Brain microvascular endothelial cell (primary cell): ENCODE results near the gene TMEM212.
A peak's percentile ranks its signal among the peaks of the same experiment; 100 is the strongest.
"Not testable (repeated sequence)": the region's sequence is repeated elsewhere in the genome, so short reads cannot be mapped to it uniquely, and the experiment has no call there.

ENCODE experiments used
- DNase-seq: peaks from one replicate; pipeline ENCODE4 v3.0.0-alpha.2; 2020
- H3K27ac ChIP-seq: fragments of 250-450 bp; sonication (Bioruptor Pico); 2 replicates; pipeline ENCODE4 v1.5.1; 2020; ENCODE audit warnings: mild to moderate bottlenecking, moderate library complexity
- H3K27me3 ChIP-seq: fragments of 250-450 bp; sonication (Bioruptor Pico); replicated peaks from 2 replicates; pipeline ENCODE4 v1.5.1; 2020; ENCODE audit warnings: mild to moderate bottlenecking
- H3K36me3 ChIP-seq: fragments of 250-450 bp; sonication (Bioruptor Pico); replicated peaks from 2 replicates; pipeline ENCODE4 v1.5.1; 2020; ENCODE audit warnings: mild to moderate bottlenecking
- H3K4me3 ChIP-seq: 2 replicates; pipeline ENCODE4 v1.5.1; 2011; ENCODE audit warnings: low read depth, mild to moderate bottlenecking, control low read depth, low read length, moderate library complexity
- in situ Hi-C: cut with HindIII; loops from 2 replicates; pipeline ENCODE4 v1.10.0; 2017; ENCODE audit warnings: low sequenced_read_pairs, low pct_ligation_motif_present
- TF ChIP-seq, protein P1 (sequence below): IDR thresholded peaks from 2 replicates; pipeline ENCODE4 v1.5.1; 2011; ENCODE audit warnings: low read depth, mild to moderate bottlenecking, moderate library complexity, low read length, control low read depth, inconsistent platforms; ENCODE audit errors: missing control alignments

TMEM212 gene

DNA sequence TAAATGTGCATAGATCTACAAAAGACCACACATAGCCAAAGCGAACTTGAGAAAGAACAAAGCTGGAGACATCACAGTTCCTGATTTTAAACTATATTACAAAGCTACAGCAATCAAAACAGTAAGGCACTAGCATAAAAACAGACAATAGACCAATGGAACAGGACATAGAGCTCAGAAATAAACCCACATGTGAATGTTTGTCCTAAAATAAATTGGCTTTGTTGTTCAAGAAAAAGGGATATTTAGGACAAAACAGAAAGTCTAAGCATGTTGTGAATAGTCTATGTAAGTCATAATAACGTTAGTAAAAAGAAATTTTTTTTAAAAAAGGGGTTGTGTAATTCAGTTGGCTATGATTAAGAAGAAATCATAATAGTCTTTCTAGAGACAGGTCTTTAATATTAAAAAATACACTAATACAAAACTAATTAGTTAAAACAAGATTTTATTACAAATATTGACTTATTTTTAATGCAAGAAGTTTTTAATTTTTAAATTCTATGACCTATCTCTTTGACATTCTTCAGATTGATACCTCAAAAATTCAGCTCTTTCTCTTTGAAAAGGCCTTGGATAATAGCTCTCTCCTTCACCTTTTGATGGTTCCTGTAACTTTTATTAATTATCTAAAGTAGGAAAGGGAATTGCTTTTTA, 11.6 kb downstream of the TMEM212 start:
- no peaks in the 10 kb centered on the region for H3K36me3 ChIP-seq
- no peak overlapping the region for H3K27ac ChIP-seq
- no peaks in the 10 kb centered on the region for H3K27me3 ChIP-seq
- TF ChIP-seq, protein P1, sequence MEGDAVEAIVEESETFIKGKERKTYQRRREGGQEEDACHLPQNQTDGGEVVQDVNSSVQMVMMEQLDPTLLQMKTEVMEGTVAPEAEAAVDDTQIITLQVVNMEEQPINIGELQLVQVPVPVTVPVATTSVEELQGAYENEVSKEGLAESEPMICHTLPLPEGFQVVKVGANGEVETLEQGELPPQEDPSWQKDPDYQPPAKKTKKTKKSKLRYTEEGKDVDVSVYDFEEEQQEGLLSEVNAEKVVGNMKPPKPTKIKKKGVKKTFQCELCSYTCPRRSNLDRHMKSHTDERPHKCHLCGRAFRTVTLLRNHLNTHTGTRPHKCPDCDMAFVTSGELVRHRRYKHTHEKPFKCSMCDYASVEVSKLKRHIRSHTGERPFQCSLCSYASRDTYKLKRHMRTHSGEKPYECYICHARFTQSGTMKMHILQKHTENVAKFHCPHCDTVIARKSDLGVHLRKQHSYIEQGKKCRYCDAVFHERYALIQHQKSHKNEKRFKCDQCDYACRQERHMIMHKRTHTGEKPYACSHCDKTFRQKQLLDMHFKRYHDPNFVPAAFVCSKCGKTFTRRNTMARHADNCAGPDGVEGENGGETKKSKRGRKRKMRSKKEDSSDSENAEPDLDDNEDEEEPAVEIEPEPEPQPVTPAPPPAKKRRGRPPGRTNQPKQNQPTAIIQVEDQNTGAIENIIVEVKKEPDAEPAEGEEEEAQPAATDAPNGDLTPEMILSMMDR = no peak
- H3K4me3 ChIP-seq = no peak overlapping the region
- DNase-seq = no peak
- in situ Hi-C loops = no loop called here

DNA sequence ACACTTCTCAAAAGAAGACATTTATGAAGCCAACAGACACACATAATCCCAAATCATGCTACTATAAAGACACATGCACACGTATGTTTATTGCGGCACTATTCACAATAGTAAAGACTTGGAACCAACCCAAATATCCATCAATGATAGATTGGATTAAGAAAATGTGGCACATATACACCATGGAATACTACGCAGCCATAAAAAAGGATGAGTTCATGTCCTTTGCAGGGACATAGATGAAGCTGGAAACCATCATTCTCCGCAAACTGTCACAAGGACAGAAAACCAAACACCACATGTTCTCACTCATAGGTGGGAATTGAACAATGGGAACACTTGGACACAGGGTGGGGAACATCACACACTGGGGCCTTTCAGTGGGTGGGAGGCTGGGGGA, 15.6 kb downstream of the TMEM212 start:
- H3K27me3 ChIP-seq, DNase-seq, H3K27ac ChIP-seq, H3K4me3 ChIP-seq, H3K36me3 ChIP-seq, in situ Hi-C loops: not testable (repeated sequence)

DNA sequence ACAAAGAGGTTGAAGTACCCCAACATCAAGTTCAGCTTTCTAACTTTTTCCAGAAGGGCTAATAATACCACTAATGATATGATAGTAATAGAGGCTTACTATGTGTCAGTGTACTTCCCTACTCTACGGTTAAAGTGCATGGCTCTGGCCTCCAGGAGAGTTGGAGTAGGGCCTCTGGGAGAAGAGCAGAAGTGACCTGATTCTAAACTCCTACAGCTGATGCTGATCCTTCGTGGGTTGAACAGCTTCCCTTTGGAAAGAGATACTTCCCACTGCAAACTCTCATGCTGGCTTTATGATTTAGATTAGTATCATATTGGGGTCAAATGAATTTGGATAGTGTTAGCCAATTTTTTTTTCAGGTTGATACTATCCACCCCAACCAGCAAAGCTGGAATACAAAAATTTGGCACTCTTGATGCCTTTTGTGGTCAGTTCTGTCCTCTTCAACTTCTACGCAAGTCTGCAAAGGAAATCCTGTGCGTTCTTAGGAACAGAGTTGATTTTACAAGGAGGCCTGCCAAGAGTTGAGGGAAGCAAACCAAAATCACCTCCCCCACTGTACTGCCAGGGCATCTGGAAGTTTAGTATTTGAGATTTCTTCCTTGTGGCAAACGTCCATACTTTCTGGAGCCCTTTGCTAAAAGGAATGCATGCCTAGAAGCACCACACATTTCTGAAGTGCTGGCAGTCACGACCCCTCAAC, 17.8 kb downstream of the TMEM212 start:
- Histone ChIP-seq H3K27me3 (no peaks in the 10 kb centered on the region), H3K36me3 (no peaks in the 10 kb centered on the region), H3K27ac (peak overlapping the region; percentile 27), H3K4me3 (no peak overlapping the region)
- in situ Hi-C loops = no loop called here
- TF ChIP-seq, protein P1 = no peak
- peak; percentile 67 for DNase-seq

DNA sequence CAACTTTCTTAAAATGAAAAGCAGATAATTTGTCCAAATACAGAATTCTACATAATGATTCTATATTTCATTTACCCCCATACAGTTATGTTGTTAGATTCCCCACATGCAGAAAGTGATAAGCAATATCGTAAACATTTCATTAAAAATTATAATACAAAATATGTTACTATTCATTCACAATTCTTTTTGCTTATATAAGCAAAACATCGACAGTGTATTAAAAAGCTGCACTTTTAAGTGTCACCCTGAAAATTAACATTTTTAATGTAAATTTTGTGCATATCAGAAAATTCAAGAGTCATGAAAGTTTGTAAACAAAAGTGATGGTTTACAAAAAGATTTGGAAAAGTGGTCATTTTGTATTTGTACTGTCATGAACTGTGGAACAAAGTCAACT, 19.2 kb downstream of the TMEM212 start:
- TF ChIP-seq, protein P1 = no peak
- Histone ChIP-seq H3K27me3 (no peaks in the 10 kb centered on the region), H3K4me3 (no peak overlapping the region), H3K27ac (no peak overlapping the region), H3K36me3 (no peaks in the 10 kb centered on the region)
- no peak for DNase-seq
- in situ Hi-C loops = no loop called here

DNA sequence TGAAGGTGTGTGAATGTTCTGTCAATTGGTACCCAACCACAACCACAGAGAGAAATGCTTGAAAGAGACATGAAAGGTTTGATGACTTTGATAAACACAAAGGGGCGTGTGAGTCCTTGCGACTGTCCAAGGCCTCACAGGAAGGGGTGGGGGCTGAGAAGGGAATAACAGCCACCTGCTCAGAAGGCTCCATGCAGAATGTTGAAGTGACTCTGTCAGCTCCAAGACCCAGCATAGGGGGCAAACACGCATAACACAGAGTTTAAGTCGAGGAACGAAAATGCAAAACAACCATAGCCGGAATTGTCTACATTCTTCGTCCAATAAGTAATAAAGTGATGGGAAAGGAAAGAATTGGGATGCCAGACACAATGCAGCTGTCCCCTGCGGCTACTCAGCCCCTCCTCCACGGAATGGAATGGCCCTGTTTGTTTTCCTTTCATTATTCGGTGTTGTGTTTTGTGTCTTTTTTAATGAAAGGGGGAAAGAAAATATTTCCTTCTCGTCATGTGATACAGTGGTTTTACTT, 19.9 kb downstream of the TMEM212 start:
- Histone ChIP-seq H3K27me3 (no peaks in the 10 kb centered on the region), H3K4me3 (peak overlapping the region; percentile 18), H3K27ac (peak overlapping the region; percentile 28), H3K36me3 (no peaks in the 10 kb centered on the region)
- TF ChIP-seq, protein P1 = no peak
- in situ Hi-C loops = no loop called here
- DNase-seq = peak; percentile 64

DNA sequence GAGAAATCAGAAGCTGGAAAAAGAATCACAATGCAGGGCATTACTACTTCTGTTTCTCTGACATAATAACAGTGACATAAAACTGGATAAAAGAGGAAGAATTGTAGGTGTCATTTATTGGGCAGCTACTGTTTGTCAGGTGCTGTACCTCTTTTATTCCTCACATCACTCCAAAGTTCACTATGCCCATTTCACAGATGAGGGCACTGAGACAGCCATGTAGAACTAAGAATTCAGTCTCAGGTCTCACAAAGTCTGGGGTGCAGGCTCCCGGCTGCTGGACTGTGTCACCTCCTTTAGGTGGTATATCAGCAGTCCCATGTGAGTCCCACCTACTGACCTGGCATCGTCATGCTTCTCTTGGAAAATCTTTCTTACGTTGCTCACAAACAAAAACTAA, 20.8 kb downstream of the TMEM212 start:
- TF ChIP-seq, protein P1 = no peak
- in situ Hi-C loops = no loop called here
- no peaks in the 10 kb centered on the region for H3K27me3 ChIP-seq
- no peaks in the 10 kb centered on the region for H3K36me3 ChIP-seq
- no peak overlapping the region for H3K27ac ChIP-seq
- H3K4me3 ChIP-seq = no peak overlapping the region
- DNase-seq = no peak
